Chondrocyte (in vitro differentiated cells): ENCODE data around the gene BCCIP. TPM values are rescaled to one million over a fixed set of nuclear protein-coding genes. Genes with fewer than 3 reads are reported as not detected.

Source experiments
- DNase-seq: peaks from one replicate; pipeline ENCODE4 v3.0.0; 2021; ENCODE audit warnings: mixed read lengths, low spot score
- H3K27ac Mint-ChIP-seq: one replicate; pipeline ENCODE4 v1.8.0; 2021; ENCODE audit warnings: mild to moderate bottlenecking, moderate library complexity, mixed read lengths; ENCODE audit not compliant: unreplicated experiment
- H3K27me3 Mint-ChIP-seq: 2 replicates; pipeline ENCODE4 v1.8.0; 2021; ENCODE audit warnings: low read depth, mixed read lengths
- H3K36me3 Mint-ChIP-seq: 2 replicates; pipeline ENCODE4 v1.8.0; 2021; ENCODE audit warnings: low read depth, mixed read lengths
- H3K4me1 Mint-ChIP-seq: 2 replicates; pipeline ENCODE4 v1.8.0; 2021; ENCODE audit warnings: low read depth, mild to moderate bottlenecking, mixed read lengths
- H3K4me3 Mint-ChIP-seq: one replicate; pipeline ENCODE4 v1.8.0; 2021; ENCODE audit warnings: mild to moderate bottlenecking, moderate library complexity, mixed read lengths; ENCODE audit not compliant: unreplicated experiment
- H3K9me3 Mint-ChIP-seq: 2 replicates; pipeline ENCODE4 v1.8.0; 2021; ENCODE audit warnings: low read depth, mixed read lengths
- CTCF ChIP-seq: fragments of 200-600 bp; sonication (generic); IDR thresholded peaks from 2 replicates; pipeline ENCODE4 v1.5.0; 2021; ENCODE audit warnings: antibody characterized with exemption, mild to moderate bottlenecking, moderate library complexity
- total RNA-seq: library from RNA; stranded (reverse); gene quantifications from 3 replicates; pipeline ENCODE4 v1.2.1, GENCODE V29; 2021

BCCIP gene
- total RNA-seq, 1 donor from 2014 or later, result 25.9 TPM

GRCh38 chr10:125777806-125778205, 45.5 kb upstream of the BCCIP start:
- Mint-ChIP-seq H3K27ac (no peak overlapping the region), H3K9me3 (peaks cover 6% of the 10 kb centered on the region), H3K4me1 (no peaks in the 10 kb centered on the region), H3K27me3 (peaks cover 6% of the 10 kb centered on the region), H3K4me3 (no peak overlapping the region), H3K36me3 (no peaks in the 10 kb centered on the region)
- no peak for DNase-seq
- no peak for TF ChIP-seq CTCF

DNA sequence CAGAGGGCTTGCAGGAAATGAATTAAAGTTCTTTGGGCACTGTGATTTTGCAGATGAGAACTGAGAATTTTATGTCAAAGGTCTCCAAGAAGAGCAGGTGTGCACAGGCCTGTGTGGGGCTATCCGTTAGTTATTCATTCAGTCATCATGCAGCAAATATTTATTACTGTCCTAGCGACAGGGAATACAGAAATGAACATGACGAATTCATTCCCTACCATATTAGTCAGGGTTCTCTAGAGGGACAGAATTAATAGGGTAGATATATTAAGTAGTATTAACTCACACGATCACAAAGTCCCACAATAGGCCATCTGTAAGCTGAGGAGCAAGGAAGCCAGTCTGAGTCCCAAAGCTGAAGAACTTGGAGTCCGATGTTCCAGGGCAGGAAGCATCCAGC, 44.8 kb upstream of the BCCIP start:
- Mint-ChIP-seq H3K27me3 (peaks cover 6% of the 10 kb centered on the region), H3K27ac (no peak overlapping the region), H3K4me3 (no peak overlapping the region), H3K36me3 (no peaks in the 10 kb centered on the region), H3K9me3 (peaks cover 6% of the 10 kb centered on the region), H3K4me1 (no peaks in the 10 kb centered on the region)
- TF ChIP-seq CTCF, result no peak
- no peak for DNase-seq

DNA sequence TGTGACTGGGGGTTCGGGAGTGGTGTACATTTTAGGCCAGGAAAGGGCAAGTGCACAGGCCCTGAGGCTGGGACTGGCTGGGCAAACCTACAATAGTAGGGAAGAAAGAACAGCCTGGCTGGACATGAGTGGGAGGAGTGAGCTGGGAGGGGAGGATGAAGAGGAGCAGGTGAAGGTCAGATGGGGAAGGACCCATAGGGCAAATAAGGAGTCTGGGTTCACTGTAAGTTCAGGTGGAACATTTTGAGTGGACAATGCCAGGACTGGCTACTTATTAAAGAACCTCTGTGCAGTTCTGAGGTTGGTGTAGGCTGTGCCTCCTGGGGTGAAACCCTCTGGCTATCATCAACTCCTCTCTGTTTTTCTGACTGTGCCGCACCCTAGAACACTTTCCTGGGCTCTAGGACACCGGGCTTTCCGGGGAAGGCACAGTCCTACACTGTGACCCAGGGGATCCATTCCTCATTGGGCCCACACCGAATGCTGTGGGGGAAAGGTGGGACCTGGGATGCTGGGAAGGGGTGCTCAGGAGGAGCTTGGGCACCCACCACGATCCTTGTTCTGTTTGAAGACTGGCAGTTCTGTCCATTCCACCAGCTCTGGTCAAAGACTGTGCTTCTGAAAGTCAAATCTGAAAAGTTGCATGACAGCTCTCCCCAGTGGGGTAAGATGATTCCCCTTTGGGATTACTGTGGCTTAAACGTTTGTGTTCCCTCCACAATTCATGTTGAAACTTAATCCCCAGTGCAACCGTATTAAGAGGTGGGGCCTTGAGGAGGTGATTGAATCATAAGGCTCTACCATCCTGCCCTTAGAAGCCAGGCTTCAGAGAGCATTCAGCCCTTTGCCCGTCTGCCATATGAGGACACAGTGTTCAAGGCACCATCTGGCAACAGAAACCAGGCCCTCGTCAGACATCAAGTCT, 43.7 kb upstream of the BCCIP start:
- Mint-ChIP-seq H3K27ac (no peak overlapping the region), H3K27me3 (peaks cover 4% of the 10 kb centered on the region), H3K9me3 (peaks cover 6% of the 10 kb centered on the region), H3K4me3 (no peak overlapping the region), H3K36me3 (no peaks in the 10 kb centered on the region), H3K4me1 (no peaks in the 10 kb centered on the region)
- TF ChIP-seq CTCF, result no peak
- DNase-seq, result no peak

DNA sequence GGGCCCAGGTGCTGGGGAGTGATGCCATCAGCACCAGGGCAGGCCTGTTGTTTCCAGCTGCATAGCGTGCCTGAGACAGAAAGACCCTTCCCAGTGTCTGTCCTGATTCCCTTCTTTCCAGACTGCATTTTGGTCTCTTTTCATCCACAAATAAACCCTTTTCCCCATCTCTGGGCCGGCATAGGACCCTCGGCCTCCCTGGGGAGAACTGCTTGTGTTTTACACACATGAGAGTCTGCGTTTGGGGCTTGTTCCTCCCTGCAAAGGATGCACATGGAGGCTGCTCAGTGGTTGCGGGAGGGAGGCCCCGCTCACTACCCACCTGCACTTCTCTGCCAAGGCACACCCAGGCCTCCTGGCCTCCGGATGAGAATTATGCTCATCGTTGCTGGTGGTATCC, 42.0 kb upstream of the BCCIP start:
- Mint-ChIP-seq H3K9me3 (peaks cover 6% of the 10 kb centered on the region), H3K4me3 (no peak overlapping the region), H3K27ac (no peak overlapping the region), H3K27me3 (peaks cover 4% of the 10 kb centered on the region), H3K36me3 (no peaks in the 10 kb centered on the region), H3K4me1 (no peaks in the 10 kb centered on the region)
- DNase-seq, result no peak
- TF ChIP-seq CTCF, result no peak

DNA sequence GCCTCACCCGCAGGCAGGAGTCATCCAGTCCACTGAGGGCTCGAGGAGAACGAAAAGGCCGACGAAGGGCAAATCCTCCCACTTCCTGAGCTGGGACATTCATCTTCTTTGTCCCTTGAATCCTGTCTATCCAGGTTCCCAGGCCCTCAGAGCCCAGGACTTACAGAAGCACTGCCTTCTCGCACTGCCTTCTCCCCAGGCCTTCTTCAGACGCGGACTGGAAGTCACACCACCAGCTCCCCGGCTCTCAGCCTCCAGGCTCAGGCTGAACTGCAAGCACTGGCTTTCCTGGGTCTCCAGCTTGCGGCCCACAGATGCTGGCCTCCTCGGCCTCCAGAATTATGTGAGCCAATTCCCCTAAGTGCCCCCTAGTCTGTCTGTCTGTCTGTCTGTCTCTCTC, 41.3 kb upstream of the BCCIP start:
- Mint-ChIP-seq H3K36me3 (no peaks in the 10 kb centered on the region), H3K4me3 (no peak overlapping the region), H3K4me1 (no peaks in the 10 kb centered on the region), H3K27ac (no peak overlapping the region), H3K27me3 (peaks cover 4% of the 10 kb centered on the region), H3K9me3 (peaks cover 6% of the 10 kb centered on the region)
- no peak for TF ChIP-seq CTCF
- DNase-seq, result no peak
